GM19043 (cell line): ENCODE results near the gene CDK6.

Experiments used
- ATAC-seq: cut with Tn5 transposase; IDR thresholded peaks from one replicate; pipeline ENCODE4 v1.9.1; 2021; ENCODE audit warnings: low read depth; ENCODE audit not compliant: unreplicated experiment

The CDK6 gene

GRCh38 chr7:92848441-92848840 is 12.1 kb upstream of the CDK6 start:
- ATAC-seq: no peak

DNA sequence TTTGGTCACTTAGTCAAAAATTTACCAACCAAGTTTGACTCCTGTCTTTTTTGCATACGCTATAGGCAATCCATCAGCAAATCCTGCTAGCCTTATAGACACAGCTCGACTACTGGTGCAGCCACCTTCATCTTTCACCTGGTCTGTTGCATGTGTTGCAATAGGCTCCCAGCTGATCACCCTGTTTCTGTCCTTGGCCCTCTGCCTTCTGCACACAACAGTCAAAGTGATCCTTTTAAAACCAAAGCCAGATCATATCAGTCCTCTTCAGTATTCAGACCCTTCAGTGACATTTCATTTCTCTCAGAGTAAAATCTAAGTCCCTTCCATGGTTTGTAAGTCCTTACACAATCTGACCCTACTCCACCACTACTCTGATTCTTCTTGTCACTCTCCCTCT is 10.9 kb upstream of the CDK6 start:
- ATAC-seq: no peak

DNA sequence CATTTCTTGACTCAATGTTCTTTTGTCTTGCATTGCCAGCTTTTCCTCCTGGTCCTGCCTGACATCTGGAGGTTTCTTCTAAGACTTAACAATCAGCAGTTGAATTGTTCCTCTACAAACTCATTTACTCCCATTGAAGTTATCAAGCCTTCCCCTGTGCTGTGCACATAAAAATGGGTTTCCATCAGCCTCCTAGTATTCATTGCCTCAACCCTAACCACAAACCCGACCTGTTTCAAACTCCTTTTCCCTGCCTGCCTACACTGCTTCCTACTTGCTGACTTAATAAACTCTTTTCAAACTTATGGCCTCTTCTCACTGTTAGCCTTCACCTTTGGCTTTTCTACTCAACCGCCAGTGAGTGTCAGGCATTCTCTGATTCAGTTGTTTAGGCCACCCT is 9.4 kb upstream of the CDK6 start:
- ATAC-seq: no peak

DNA sequence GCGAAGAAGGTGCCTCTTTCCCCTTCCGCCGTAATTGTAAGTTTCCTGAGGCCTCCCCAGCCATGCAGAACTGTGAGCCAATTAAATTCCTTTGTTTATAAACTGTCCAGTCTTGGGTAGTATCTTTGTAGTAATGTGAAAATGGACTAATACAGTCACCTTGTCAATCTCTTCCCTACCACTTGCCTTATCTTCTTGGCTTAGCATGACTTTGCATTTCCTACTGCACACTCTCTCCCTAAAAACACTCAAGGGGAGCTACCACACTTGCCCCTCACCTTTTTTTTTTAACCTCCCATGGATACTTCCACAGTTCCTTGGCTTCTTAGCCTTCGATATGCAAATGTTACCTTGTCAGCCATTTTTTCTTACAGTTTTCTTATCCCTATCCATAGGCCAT is 7.4 kb upstream of the CDK6 start:
- no peak for ATAC-seq

- ATAC-seq: no peak
These were observed 6.8 kb upstream of the CDK6 start for GRCh38 chr7:92843034-92843760.

DNA sequence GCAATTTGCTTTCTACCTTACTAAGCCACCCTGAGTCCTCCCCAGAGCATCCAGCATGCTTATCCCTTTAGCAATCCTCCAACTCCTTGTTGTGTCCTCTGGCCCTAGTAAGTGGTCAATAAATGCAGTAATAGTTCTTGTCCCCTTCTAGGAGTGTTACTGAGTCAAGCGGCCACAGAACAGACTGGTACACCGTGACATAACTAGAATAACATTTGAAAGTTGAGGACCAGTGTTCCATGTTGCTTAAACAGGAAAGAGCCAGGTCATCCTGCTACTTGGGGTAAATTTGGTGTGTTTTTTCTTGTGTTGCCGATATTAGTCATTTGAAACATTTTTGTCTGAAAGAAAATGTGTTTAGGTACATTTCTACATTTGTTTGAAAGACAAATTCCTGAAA is 4.8 kb upstream of the CDK6 start:
- no peak for ATAC-seq

DNA sequence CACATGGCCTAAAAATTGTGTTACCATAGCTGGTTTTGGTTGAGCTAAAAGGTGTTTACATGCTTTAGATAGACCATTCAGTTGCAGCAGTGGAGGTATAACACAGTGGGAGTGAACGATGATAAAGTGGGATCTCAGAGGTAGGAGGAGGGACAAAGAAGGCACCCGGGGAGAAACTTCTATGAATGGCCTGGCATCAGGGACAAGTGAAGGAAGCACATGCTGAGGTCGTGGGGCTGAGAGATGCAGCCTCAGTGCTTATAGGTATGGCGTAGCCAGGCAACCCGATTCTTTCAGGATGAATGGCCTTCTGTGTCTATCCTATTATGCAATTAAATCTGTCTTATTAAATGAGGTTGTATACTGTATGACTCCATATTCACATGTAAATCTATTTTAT is 3.9 kb upstream of the CDK6 start:
- ATAC-seq: no peak

GRCh38 chr7:92839901-92840300 is 3.5 kb upstream of the CDK6 start:
- ATAC-seq: no peak

- no peak for ATAC-seq
These were observed 2.6 kb upstream of the CDK6 start for GRCh38 chr7:92838934-92839333.

DNA sequence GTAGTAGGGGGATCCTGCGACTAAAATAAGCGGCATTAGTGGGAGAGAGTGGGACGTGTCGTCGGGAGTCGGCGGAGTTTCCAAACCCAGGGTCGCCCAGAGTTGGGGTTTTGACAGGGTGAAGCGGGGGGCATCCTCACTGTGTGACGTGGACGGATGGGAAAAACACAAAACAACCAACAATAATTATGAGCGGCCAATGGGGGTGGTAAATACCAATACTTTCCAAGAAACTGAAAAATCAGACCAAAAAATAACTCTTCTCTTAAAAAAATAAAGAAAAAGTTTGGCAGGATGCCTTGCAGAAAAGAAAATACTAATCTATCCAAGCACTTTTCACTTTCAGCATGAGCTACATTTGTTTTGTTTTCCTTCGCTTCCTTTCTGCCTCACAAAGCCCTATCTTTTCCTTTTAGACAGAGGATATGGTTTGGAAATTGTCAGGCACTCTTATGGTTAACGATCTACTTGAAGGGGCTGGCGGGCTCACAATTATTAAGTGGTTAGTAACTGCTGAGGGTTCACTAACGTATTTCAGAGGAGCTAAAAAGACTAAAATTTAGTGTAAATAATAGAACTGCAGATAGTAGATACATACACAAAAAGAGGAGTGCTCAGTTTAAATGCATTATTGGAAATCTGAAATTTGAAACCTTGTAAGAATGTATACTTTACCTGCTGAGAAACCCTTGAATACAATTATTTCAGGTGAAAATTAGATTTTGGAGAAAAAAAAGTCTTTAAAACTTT is 802 bp upstream of the CDK6 start:
- no peak for ATAC-seq

DNA sequence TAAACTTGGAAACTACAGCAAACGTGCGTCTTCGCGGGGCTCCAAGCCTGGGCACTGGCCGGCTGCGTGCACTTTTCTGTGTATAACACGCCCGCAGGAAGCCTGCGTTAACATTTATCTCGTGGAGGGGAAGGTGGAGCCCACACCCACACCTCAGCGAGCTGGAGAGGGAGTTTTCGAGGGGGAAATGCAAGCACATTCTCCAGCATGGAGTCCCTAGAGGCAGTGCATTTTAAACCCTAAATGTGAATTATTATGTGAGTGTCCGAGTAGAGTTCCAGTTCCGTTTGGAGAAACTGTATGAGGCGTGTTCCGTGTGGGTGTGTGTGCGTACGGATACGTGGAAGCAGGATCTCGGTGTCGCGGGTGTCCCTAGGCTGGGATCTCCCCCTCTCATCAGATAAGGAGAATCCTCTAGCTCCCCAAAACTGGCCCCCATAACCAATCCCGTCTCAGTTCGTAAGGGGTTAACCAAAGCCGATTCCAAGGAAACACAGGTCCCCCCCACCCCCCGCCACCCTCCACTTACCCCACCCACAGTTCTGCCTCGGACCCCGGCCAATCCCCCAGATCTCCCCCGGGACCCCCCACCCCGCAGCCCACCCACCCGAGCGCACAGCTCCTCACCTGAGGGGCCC is 403 bp downstream of the CDK6 start:
- ATAC-seq: no peak

- ATAC-seq: no peak
These were observed 1.0 kb downstream of the CDK6 start for GRCh38 chr7:92835261-92835850.

- no peak for ATAC-seq
These were observed 1.7 kb downstream of the CDK6 start for GRCh38 chr7:92834507-92835260.

- peak; percentile 50 for ATAC-seq
These were observed 2.4 kb downstream of the CDK6 start for GRCh38 chr7:92833766-92834506.

GRCh38 chr7:92833024-92833765 is 3.2 kb downstream of the CDK6 start:
- peak; percentile 43 for ATAC-seq

DNA sequence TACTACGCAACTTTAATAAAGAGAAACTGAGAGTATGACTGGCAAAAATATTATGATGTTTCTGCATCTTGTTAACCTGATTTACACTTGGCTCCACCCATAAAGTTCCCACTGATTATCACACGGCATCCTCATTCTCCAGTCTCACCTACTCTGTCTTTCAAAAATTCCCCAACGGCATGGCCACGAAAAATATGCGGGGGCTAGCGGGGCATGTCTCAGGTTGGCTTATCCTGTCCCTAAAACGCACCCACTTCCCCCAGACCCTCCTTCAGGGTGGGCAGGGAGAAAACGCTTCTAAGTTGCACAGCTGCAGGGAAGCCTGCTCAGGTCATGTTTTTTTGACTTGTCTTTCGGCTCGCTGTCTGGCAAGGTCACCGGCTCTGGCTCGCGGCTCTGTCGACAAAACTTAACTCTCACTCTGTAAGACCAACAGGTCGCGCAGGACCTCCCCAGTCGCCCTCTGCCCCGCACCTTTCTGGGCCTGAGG is 3.8 kb downstream of the CDK6 start:
- ATAC-seq: no peak

GRCh38 chr7:92831716-92832533 is 4.4 kb downstream of the CDK6 start:
- no peak for ATAC-seq

- no peak for ATAC-seq
These were observed 5.8 kb downstream of the CDK6 start for GRCh38 chr7:92830532-92831110.
